HG03439 (cell line): Measurements from ENCODE around the gene MYNN.
"Not testable (repeated sequence)": the region's sequence is repeated elsewhere in the genome, so short reads cannot be mapped to it uniquely, and the experiment has no call there.

Experiments used
- ATAC-seq: cut with Tn5 transposase; IDR thresholded peaks from one replicate; pipeline ENCODE4 v1.9.1; 2021; ENCODE audit warnings: mild to moderate bottlenecking, moderate library complexity; ENCODE audit not compliant: unreplicated experiment

The MYNN gene

DNA sequence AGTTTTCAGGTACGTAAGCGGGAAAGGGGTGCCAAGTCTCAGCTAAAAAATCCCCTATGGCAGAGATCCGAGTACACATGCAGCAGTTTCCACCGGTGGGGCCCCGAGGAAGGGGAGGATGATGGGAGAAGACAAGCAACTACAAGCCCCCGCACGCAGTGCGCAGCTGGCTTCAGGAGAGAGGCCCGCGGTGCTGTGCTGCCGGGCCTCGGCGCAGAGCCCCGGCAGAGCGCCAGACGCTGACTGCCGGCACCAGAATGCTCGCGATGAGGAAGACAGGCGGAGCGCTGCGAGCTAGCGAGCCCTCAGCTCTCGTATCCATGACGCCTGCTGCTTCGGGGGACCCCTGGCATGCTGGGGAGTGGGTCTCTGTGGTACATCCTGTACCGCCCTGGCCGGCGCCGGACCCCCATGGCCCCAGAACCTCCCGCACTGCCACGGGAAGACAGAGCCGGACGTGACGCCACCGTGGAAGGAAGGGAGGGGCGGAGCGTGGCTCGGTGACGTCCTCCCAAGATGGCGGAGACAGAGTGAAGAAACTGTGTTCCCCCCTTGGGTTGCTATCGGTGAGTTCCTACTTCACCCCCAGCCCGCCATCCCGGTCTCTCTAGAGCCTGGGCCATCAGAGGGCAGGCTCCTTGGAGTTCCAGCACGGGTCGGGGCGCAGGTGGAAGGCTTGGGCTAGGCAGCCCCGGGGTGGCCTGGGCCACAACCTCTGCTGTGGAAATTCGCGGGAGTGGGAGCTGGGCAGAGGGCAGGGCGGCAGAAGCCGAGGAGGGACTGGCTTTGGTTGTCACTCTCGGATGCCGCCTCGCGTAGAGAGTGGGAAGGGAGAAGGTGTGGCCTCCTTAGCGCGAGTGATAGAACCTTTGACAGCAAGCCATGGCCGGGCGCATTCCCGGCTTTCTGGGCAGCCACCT lies at the start of gene MYNN:
Gene MYNN (plus strand): TSS at position 500 of the 920 bp plus-strand sequence. CDS start 900 bp downstream, outside the sequence.
- peak; percentile 87 for ATAC-seq

GRCh38 chr3:169731857-169732256 lies 41.3 kb upstream of the MYNN start:
- not testable (repeated sequence) for ATAC-seq

DNA sequence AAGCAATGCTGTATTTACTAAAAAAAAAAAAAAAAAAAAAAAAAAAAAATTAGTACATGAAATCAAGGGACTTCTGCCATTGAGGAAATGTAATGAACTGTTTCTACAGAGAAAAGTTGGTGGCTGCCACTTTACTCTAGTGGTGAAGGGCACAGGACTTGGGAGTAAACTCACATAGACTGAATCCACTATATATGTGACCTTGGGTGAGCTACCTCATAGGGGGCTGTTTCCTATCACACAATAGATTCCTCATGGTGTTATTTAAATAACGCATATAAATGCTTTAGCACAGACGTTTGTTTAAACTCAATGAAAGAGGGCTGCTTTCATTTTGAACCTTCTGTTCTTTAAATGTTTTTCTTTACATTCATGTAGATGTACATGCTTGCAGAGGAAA lies 34.1 kb upstream of the MYNN start:
- ATAC-seq = no peak

GRCh38 chr3:169744366-169745054 lies 28.7 kb upstream of the MYNN start:
- no peak for ATAC-seq

DNA sequence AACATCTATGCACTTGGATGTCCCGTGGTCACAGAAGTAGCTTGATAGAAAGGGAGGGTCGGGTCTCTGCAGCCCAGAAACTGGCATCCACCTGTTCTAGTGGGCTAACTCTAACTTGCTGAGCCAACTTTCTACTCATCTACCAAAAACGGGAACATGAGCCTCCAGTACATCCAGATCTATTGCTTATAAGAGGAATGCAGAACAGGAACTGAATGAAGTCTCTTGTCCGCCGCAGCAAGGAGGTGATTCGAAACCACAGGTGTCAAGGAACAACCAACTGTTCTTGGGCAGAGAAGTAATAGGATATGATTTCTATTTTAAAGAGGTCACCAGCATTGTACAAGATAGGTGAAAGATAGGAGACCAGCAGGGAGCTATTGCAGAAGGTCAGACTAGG lies 26.3 kb upstream of the MYNN start:
- no peak for ATAC-seq

GRCh38 chr3:169748670-169749069 lies 24.5 kb upstream of the MYNN start:
- no peak for ATAC-seq

GRCh38 chr3:169750665-169751064 lies 22.5 kb upstream of the MYNN start:
- no peak for ATAC-seq

DNA sequence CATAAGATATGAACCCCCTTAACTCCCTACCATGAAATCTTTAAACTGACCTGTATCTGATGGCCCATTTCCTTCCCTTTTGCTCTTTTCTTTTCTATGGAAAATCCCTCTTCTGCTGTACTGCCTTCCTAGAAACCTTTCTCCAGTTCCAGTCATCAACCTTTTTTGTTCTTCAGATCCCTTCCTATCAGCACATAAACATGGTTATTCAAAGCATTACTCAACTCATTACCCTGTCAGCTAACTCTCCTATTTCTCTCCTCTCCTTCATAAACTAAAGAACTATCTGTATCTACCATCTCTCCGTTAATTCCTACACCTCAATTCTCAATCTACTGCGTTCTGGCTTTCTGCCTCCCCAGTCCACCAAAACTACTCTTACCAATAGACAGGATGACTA lies 21.3 kb upstream of the MYNN start:
- no peak for ATAC-seq

DNA sequence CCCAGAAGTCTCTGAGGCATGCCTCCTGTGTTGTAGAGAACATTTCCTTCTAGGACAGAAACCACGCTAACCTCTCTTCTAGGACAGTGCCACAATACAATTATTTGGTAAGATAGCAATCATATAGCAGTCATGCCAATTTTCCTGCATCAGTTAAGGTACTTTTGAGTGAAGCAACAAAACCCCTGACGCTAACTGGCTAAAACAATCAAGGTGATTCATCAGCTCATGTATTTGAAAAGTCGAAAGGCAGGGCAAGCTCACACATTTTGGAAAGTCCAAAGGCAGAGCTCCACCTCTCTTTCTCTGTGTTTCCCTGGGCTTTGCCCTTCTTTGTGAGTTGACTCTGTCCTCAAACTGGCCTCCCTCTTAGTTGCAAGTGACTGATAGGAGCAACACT lies 18.5 kb upstream of the MYNN start:
- ATAC-seq = no peak

DNA sequence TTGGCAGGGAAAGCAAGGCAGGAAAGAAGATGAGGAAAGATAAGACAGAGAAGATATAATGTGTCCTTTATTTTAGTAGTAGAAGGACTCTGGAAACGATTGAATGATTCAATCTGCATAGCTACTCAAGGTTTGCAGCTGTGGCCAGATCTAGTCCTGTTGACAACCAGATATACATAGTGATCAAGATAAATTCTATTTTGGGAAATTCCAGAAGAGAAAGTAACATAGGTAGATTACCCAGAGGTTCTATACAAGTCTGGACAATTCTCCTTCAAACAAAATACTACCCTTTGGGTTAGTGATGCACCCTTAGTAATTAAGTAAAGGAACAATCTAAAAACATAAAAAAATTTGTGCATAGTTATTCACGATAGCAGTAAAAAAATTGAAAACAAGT lies 17.7 kb upstream of the MYNN start:
- no peak for ATAC-seq

DNA sequence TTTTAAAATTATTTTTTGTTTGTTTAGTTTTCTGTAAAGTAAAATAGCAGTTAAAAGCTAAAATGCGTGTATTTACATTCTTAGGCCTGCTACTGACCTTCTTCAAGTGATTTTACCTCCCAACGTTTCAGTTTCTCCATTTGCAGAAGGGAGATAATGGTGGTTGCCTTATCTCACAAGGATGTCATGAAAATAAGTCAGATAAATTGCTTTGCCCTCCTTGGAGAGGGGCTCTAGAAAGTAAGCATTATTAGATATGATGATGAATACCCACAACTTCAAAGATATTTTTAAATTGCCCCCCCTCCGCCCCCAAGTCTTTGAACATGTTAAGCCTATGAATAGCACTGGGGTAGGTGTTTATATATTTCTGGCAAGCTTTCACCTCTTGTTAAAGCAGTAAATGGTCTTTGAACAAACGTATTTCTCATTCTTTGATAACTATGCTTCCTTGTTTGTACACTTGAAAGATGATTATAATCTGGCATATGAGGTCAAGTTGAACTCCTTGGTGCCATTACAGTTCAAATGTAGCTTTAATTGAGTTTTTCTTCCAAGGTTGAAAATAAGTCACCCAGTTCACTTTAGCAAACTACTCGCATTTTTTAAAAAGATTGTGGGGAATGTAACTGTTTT lies 14.7 kb upstream of the MYNN start:
- no peak for ATAC-seq

DNA sequence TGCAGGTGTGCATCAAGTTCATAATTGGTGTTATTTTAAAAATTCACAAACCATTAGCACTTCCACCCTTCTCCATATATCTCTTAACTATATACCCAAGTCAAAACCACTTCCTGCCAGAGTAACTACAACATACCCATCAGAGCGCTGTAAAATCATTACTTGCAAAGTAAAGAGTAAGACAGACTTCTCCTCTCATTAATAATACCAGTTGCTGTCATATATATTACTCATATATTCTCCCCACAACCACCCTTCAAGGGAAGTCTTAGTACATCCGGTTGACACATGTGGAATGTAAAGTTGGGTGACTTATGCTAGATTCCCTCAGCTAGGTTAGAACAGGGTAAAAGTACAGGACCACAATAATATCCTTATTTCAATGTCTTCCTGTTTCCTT lies 13.9 kb upstream of the MYNN start:
- peak; percentile 41 for ATAC-seq

DNA sequence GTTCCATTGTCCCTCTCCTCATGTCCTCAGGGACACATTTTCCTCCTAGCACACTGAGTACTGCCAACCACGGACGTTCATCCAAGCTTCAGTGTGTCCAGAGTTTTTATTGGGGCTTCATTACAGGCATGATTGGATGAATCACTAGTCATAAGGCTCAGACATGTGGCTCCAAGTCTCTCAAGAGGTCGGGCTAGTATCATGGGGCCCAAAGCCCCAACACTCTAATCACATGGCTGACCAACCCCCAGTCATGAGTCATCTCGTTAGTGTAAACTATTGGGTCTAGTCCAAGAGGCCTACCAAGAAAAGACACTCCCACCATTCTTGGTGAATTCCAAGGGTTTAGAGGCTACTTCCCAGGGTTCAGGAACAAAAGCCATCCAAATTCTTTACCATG lies 12.7 kb upstream of the MYNN start:
- no peak for ATAC-seq

GRCh38 chr3:169764312-169764881 lies 8.8 kb upstream of the MYNN start:
- ATAC-seq = peak; percentile 41

- ATAC-seq = peak; percentile 78
Observed at GRCh38 chr3:169764882-169765612, 8.1 kb upstream of the MYNN start, which contains the start of gene TERC. TERC (minus strand) TSS chr3:169765060.

GRCh38 chr3:169769287-169770181 lies 3.7 kb upstream of the MYNN start, which contains the start of gene ACTRT3:
ACTRT3 (minus strand) TSS chr3:169769561; CDS start chr3:169769520, 41 bp downstream.
- ATAC-seq = peak; percentile 17

DNA sequence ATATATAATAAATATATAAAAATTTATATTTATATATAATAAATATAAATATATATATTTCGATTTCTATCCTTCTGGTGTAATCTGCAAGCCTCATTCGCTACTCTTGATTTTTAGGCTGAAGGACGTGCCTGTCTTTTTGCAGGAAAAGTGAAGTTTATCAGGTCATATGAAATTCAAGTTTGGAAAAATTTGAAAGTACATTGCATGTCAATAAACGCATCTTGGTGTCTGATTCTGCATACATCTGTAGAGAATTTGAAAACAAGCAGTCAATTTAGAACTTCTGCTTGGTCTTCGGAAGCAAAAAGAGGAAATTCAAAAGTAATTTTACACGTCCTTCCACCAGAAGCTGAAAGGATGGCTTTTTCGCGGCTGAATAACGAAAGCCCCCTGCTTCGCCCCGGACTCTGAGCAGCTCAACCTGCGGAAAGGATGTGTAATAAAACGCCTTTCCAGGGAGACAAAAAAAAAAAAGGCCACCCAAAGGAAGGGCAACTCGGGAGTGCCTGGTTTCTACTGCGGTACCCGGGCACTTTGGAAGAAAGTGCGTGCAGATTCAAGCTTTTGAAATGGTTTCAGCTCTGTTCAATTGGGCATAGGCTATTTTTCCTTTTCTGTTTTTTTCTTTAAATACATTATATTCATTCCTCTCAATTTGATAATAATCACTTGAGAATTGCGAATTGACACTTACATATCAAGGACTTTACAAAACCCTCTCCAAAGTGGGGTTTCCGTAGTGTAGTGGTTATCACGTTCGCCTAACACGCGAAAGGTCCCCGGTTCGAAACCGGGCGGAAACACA lies 1.5 kb upstream of the MYNN start:
- peak; percentile 16 for ATAC-seq

DNA sequence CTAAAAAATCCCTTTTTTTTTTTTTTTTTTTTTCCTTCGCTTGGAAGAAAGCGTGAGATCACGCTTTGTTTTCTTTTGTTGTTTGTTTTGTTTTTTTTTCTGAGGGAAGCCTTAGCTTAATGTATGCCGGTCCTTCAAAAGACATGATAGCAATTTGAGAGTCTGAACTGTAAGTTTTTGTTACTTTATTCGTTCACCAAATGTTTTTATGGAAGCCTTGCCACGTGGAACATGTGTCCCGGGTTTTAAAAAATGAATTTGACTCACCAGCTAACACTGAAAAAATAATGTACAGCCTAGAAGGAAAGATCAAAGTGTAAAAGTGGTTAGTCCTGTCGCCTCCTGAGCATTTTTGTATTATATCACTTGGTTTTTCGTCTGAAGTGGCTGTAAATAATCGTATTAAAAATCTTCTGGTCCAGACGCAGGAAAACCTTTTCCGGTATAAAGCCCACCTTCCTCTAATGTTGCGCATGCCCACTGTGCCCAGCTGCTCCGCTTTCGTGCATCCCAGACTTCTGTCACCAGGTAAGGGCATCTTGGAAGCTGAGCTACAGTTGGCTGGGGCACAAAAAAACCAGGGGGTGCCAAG lies 795 bp upstream of the MYNN start:
- ATAC-seq = peak; percentile 24
